ENCODE results near the gene SMAD5. TPM values are rescaled to one million over a fixed set of nuclear protein-coding genes. Genes with fewer than 3 reads are reported as not detected.

The SMAD5 gene
- total RNA-seq, 1 donor from 2014 or later: 30.4 TPM

DNA sequence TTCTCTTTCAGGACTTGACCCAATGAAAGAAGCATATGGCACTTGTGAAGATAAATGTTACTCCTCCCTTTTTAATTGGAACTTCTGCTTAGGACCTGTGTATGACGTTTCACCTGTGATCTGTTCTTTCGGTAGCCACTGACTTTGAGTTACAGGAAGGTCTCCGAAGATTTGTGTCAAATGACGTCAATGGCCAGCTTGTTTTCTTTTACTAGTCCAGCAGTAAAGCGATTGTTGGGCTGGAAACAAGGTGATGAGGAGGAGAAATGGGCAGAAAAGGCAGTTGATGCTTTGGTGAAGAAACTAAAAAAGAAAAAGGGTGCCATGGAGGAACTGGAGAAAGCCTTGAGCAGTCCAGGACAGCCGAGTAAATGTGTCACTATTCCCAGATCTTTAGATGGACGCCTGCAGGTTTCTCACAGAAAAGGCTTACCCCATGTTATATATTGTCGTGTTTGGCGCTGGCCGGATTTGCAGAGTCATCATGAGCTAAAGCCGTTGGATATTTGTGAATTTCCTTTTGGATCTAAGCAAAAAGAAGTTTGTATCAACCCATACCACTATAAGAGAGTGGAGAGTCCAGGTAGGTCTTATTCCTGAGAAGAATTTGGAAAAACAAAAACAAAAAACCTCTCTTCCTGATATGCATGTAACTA, 21.1 kb downstream of the SMAD5 start:
- no peaks in the 10 kb centered on the region for H3K9me3 Mint-ChIP-seq
- TF ChIP-seq, protein P1, sequence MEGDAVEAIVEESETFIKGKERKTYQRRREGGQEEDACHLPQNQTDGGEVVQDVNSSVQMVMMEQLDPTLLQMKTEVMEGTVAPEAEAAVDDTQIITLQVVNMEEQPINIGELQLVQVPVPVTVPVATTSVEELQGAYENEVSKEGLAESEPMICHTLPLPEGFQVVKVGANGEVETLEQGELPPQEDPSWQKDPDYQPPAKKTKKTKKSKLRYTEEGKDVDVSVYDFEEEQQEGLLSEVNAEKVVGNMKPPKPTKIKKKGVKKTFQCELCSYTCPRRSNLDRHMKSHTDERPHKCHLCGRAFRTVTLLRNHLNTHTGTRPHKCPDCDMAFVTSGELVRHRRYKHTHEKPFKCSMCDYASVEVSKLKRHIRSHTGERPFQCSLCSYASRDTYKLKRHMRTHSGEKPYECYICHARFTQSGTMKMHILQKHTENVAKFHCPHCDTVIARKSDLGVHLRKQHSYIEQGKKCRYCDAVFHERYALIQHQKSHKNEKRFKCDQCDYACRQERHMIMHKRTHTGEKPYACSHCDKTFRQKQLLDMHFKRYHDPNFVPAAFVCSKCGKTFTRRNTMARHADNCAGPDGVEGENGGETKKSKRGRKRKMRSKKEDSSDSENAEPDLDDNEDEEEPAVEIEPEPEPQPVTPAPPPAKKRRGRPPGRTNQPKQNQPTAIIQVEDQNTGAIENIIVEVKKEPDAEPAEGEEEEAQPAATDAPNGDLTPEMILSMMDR (IDR thresholded peaks at IDR 0.05): no peak
- no peak overlapping the region for H3K4me3 Mint-ChIP-seq

DNA sequence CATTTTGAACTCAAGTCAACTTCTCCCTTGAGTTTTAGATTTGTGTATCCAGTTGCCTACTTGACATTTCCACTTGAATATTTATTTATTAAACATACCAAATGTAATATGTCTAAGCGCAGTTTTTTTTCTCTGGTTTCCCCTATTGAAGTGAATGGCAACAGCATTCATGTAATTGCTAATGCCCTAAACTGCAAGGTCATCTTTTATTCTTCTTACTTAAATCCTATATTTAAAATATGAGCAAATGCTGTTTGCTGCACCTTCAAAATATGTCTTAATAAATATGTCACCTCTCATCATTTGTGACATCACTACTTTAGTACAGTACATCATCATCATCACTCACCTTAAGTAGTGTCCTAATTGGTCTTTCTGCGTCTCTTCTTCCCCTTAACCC, 22.4 kb downstream of the SMAD5 start:
- ChIA-PET CTCF (no interaction called here), POLR2A (no interaction called here)
- H3K27ac Mint-ChIP-seq: no peak overlapping the region
- H3K27me3 Mint-ChIP-seq: no peaks in the 10 kb centered on the region
- H3K36me3 Mint-ChIP-seq (ENCODE audit: low read depth): peaks cover 56% of the 10 kb centered on the region
- H3K9me3 Mint-ChIP-seq: no peaks in the 10 kb centered on the region
- no peak overlapping the region for H3K4me3 Mint-ChIP-seq
- TF ChIP-seq, protein P1 (IDR thresholded peaks at IDR 0.05): no peak
- ATAC-seq (ENCODE audit: low read depth) (no peak), DNase-seq (no peak)
- intact Hi-C loops (cut with micrococcal nuclease): no loop called here
- H3K4me1 Mint-ChIP-seq: no peaks in the 10 kb centered on the region

More for the DNA sequence above, 21.1 kb downstream of the SMAD5 start:
- Mint-ChIP-seq H3K27me3 (no peaks in the 10 kb centered on the region), H3K4me1 (peaks cover 3% of the 10 kb centered on the region), H3K36me3 (ENCODE audit: low read depth) (peaks cover 58% of the 10 kb centered on the region), H3K27ac (no peak overlapping the region)
- CTCF ChIA-PET: no interaction called here
- POLR2A ChIA-PET: no interaction called here
- intact Hi-C loops (cut with micrococcal nuclease): no loop called here
- ATAC-seq (ENCODE audit: low read depth) (no peak), DNase-seq (no peak)

DNA sequence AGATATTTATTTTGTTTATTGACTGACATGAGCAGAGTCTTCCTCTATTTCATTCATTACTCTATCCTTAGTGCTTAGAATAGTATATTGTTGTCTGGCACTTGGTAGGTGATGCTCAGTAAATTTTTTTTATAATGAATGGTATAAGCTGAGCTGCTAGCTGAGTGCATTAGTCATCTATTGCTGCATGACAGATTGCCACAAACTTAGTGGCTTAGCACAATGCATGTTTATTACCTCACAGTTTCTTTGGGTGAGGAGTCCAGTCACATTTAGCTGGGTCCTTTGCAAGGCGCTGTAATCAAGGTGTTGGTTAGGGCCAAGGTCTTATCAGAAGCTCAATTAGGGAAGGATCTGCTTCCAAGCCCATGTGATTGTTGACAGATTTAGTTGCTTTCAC, 23.1 kb downstream of the SMAD5 start:
- Mint-ChIP-seq H3K4me1 (no peaks in the 10 kb centered on the region), H3K36me3 (ENCODE audit: low read depth) (peaks cover 60% of the 10 kb centered on the region), H3K27me3 (no peaks in the 10 kb centered on the region), H3K4me3 (no peak overlapping the region), H3K27ac (no peak overlapping the region), H3K9me3 (no peaks in the 10 kb centered on the region)
- intact Hi-C loops (cut with micrococcal nuclease): no loop called here
- ATAC-seq (ENCODE audit: low read depth): no peak
- DNase-seq: no peak
- TF ChIP-seq, protein P1 (IDR thresholded peaks at IDR 0.05): no peak
- POLR2A ChIA-PET: no interaction called here
- CTCF ChIA-PET: no interaction called here

DNA sequence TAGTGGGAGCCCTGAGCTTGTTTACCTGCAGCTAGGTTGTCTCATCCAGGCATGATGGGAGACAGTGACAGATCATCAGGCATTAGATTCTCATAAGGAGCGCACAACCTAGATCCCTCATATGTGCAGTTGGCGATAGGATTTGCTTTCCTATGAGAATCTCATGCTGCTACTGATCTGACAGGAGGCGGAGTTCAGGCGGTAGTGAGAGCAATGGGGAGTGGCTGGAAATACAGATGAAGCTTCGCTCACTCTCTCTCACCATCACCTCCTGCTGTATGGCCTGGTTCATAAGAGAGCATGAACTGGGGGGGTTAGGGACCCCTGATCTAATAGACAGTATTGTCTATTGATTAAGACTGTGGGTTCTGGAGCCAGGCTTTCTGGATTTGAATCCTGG, 24.9 kb downstream of the SMAD5 start:
- DNase-seq (no peak), ATAC-seq (ENCODE audit: low read depth) (no peak)

DNA sequence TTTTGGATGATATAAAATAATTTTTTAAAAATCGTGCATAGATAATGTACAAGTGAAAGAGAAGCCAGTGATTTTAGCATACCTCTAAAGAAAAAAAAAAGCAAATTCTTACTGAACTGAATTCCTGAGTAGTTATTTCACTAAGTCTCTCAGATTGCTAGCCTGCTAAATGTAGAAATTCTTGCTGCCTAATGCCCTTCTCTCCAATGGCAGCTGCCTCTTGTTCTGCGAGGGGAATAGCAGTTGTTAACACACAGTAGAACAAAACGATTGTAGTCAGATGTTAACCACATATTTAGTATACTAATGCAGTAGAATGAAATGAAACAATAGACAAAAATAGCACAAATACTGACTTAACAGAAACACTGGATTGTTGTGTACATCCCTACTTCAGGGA, 26.8 kb downstream of the SMAD5 start:
- TF ChIP-seq, protein P1 (IDR thresholded peaks at IDR 0.05): no peak
- Mint-ChIP-seq H3K4me3 (no peak overlapping the region), H3K4me1 (peaks cover 5% of the 10 kb centered on the region), H3K36me3 (ENCODE audit: low read depth) (peaks cover 63% of the 10 kb centered on the region), H3K27me3 (no peaks in the 10 kb centered on the region), H3K27ac (no peak overlapping the region), H3K9me3 (no peaks in the 10 kb centered on the region)
- CTCF ChIA-PET: no interaction called here
- POLR2A ChIA-PET: no interaction called here
- DNase-seq (no peak), ATAC-seq (ENCODE audit: low read depth) (no peak)
- intact Hi-C loops (cut with micrococcal nuclease): no loop called here

More for the DNA sequence above, 24.9 kb downstream of the SMAD5 start:
- Mint-ChIP-seq H3K36me3 (ENCODE audit: low read depth) (peaks cover 62% of the 10 kb centered on the region), H3K9me3 (no peaks in the 10 kb centered on the region), H3K27ac (no peak overlapping the region), H3K4me3 (no peak overlapping the region), H3K4me1 (no peaks in the 10 kb centered on the region), H3K27me3 (no peaks in the 10 kb centered on the region)
- ChIA-PET POLR2A (no interaction called here), CTCF (no interaction called here)
- intact Hi-C loops (cut with micrococcal nuclease): no loop called here
- TF ChIP-seq, protein P1 (IDR thresholded peaks at IDR 0.05): no peak

Data from activated B cell treated with CpG ODN at 0.5 μM for 24 hours (primary cell).